ENCODE measurements around the gene HDC. TPM values are rescaled to one million over a fixed set of nuclear protein-coding genes. Genes with fewer than 3 reads are reported as not detected.

Gene HDC
- total RNA-seq, 1 experiment from 2014 or later, result not detected

DNA sequence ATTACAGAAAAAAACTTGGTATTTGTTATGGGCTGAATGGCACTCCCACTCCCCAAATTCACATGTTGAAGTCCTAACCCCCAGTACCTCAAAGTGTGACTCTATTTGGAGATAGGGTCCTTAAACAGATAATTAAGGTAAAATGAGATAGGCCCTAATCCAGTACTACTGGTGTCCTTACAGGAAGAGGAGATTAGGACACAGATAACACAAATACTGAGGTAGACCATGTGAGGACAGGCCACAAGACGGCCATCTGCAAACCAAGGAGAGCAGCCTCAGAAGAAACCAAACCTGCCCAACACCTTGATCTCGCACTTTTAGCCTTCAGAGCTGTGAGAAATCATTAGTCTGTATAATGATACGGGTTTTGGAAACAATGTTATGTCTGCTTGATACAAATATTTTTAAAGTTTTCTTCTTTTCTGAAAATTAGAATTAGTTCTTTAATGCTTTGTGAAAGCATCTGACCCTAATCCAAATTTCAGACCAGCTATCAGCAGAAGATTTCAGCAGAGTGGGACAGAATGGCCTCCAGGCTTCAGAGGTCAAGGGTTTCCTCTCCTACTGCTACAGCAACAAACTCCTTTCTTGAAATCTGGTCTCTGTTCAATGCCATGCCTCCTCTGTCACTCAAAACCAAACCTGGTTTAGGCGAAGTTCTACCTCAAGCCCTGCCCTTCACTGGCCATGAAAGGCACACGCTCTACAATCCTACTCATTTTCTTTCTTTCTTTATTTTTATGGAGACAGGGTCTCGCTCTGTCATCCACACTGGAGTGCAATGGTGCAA is 22.0 kb upstream of the HDC start:
- DNase-seq (ENCODE audit: low read depth, low spot score) (no peak), ATAC-seq (no peak)
- H3K4me3 ChIP-seq (replicated peaks in 1 of 2; ENCODE audit: low read depth in 1 of 2, low read length in 2 of 2), result no peak overlapping the region
- intact Hi-C loops (cut with micrococcal nuclease), result loop anchor here (10.0 kb wide), 1 partner anchor 57 kb away; no protein-coding TSS in a partner anchor
- H3K79me2 ChIP-seq (ENCODE audit: insufficient read depth, low read length), result no peaks in the 10 kb centered on the region
- RAD21 ChIA-PET (ENCODE audit: low non-redundant PET in 1 of 2, low total read pairs in 2 of 2, uncharacterized antibody in 2 of 2, unreplicated experiment in 2 of 2), result no interaction called here
- CTCF ChIA-PET, result interaction anchor here (1.5 kb wide), 1 partner anchor 29 kb away, joined by 3 read pairs; no protein-coding TSS in a partner anchor
- H3K27ac ChIP-seq (ENCODE audit: low read depth, low read length), result no peak overlapping the region
- no peak overlapping the region for H3K4me2 ChIP-seq (ENCODE audit: low read length)
- no peaks in the 10 kb centered on the region for H3K9me2 ChIP-seq (ENCODE audit: insufficient read depth)
- no peaks in the 10 kb centered on the region; a peak in 1 of 4 replicates for H3K36me3 ChIP-seq (ENCODE audit: control insufficient read depth in 1 of 2, insufficient read depth in 2 of 2, low read length in 2 of 2)
- H2AFZ ChIP-seq (ENCODE audit: low read depth, low read length, poor library complexity, severe bottlenecking), result no peak overlapping the region
- TF ChIP-seq YY1 (IDR thresholded peaks at IDR 0.05; ENCODE audit: extremely low read depth, insufficient replicate concordance, low read depth, low read length), result no peak
- TF ChIP-seq JUND (IDR thresholded peaks at IDR 0.05), result no peak
- no peak for TF ChIP-seq FOSL1 (IDR thresholded peaks at IDR 0.05; ENCODE audit: low read depth)
- no peak for TF ChIP-seq EZH2phosphoT487 (IDR thresholded peaks at IDR 0.05; ENCODE audit: borderline replicate concordance)
- TF ChIP-seq RAD21 (IDR thresholded peaks at IDR 0.05; ENCODE audit: low read depth), result no peak
- no peak for TF ChIP-seq SIN3A (IDR thresholded peaks at IDR 0.05; ENCODE audit: low read depth)
- H3K9me3 ChIP-seq (ENCODE audit: control insufficient read depth in 1 of 2, insufficient read depth in 1 of 2, low read depth in 1 of 2, low read length in 2 of 2), result no peaks in the 10 kb centered on the region
- no peaks in the 10 kb centered on the region for H4K20me1 ChIP-seq (ENCODE audit: insufficient read depth)
- BruUV-seq (replicated peaks), result no TSS peak
- no peaks in the 10 kb centered on the region for H3K27me3 ChIP-seq (ENCODE audit: insufficient read depth, low read length)
- no peak overlapping the region for H3K9ac ChIP-seq (ENCODE audit: low read length)
- POLR2A ChIA-PET, result no interaction called here
- H3K4me1 ChIP-seq (ENCODE audit: control insufficient read depth in 1 of 2, insufficient read depth in 2 of 2, low read length in 2 of 2), result no peaks in the 10 kb centered on the region

DNA sequence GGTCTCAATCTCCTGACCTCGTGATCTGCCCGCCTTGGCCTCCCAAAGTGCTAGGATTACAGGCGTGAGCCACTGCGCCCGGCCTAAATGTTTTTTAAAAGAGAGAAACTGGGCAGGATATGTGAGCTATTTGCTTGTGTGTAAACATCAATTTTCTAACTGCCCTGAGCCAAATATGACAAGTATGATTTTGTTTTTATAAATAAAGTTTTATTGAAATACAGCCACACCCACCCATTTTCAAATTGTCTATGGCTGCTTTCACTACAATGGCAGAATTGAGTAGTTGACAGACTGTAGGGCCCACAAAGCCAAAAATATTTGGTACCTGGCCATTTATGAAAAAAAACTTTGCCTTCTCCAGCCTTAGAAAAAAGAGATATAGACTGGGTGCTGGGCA is 15.9 kb upstream of the HDC start:
- no TSS peak for BruUV-seq (replicated peaks)
- Histone ChIP-seq H3K4me2 (ENCODE audit: low read length) (no peak overlapping the region), H3K79me2 (ENCODE audit: insufficient read depth, low read length) (no peaks in the 10 kb centered on the region), H2AFZ (ENCODE audit: low read depth, low read length, poor library complexity, severe bottlenecking) (no peak overlapping the region), H3K36me3 (ENCODE audit: control insufficient read depth in 1 of 2, insufficient read depth in 2 of 2, low read length in 2 of 2) (no peaks in the 10 kb centered on the region), H3K9me3 (ENCODE audit: control insufficient read depth in 1 of 2, insufficient read depth in 1 of 2, low read depth in 1 of 2, low read length in 2 of 2) (no peaks in the 10 kb centered on the region), H3K4me1 (ENCODE audit: control insufficient read depth in 1 of 2, insufficient read depth in 2 of 2, low read length in 2 of 2) (no peaks in the 10 kb centered on the region), H3K4me3 (replicated peaks in 1 of 2; ENCODE audit: low read depth in 1 of 2, low read length in 2 of 2) (no peak overlapping the region), H3K9ac (ENCODE audit: low read length) (no peak overlapping the region), H4K20me1 (ENCODE audit: insufficient read depth) (no peaks in the 10 kb centered on the region), H3K9me2 (ENCODE audit: insufficient read depth) (no peaks in the 10 kb centered on the region), H3K27me3 (ENCODE audit: insufficient read depth, low read length) (no peaks in the 10 kb centered on the region), H3K27ac (ENCODE audit: low read depth, low read length) (no peak overlapping the region)
- ChIA-PET POLR2A (no interaction called here), RAD21 (ENCODE audit: low non-redundant PET in 1 of 2, low total read pairs in 2 of 2, uncharacterized antibody in 2 of 2, unreplicated experiment in 2 of 2) (no interaction called here), CTCF (no interaction called here)
- TF ChIP-seq, protein P1, sequence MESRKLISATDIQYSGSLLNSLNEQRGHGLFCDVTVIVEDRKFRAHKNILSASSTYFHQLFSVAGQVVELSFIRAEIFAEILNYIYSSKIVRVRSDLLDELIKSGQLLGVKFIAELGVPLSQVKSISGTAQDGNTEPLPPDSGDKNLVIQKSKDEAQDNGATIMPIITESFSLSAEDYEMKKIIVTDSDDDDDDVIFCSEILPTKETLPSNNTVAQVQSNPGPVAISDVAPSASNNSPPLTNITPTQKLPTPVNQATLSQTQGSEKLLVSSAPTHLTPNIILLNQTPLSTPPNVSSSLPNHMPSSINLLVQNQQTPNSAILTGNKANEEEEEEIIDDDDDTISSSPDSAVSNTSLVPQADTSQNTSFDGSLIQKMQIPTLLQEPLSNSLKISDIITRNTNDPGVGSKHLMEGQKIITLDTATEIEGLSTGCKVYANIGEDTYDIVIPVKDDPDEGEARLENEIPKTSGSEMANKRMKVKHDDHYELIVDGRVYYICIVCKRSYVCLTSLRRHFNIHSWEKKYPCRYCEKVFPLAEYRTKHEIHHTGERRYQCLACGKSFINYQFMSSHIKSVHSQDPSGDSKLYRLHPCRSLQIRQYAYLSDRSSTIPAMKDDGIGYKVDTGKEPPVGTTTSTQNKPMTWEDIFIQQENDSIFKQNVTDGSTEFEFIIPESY (IDR thresholded peaks at IDR 0.05; ENCODE audit: extremely low read depth, insufficient replicate concordance, low read length), result no peak
- TF ChIP-seq CEBPB (IDR thresholded peaks at IDR 0.05; ENCODE audit: low read depth) (no peak), JUND (IDR thresholded peaks at IDR 0.05) (no peak), FOSL1 (IDR thresholded peaks at IDR 0.05; ENCODE audit: low read depth) (no peak), EZH2 (IDR thresholded peaks at IDR 0.05) (no peak), CBX3 (IDR thresholded peaks at IDR 0.05; ENCODE audit: low read depth) (no peak), POLR2AphosphoS5 (IDR thresholded peaks at IDR 0.05; ENCODE audit: low read depth, low read length) (no peak), ZNF274 (IDR thresholded peaks at IDR 0.05; ENCODE audit: low read depth, low read length) (no peak), EZH2phosphoT487 (IDR thresholded peaks at IDR 0.05; ENCODE audit: borderline replicate concordance) (no peak), POLR2A (IDR thresholded peaks at IDR 0.05; ENCODE audit: borderline replicate concordance, extremely low read depth, insufficient read depth, insufficient read length) (no peak)
- TF ChIP-seq, protein P2, sequence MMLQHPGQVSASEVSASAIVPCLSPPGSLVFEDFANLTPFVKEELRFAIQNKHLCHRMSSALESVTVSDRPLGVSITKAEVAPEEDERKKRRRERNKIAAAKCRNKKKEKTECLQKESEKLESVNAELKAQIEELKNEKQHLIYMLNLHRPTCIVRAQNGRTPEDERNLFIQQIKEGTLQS (IDR thresholded peaks at IDR 0.05), result no peak
- TF ChIP-seq, protein P3, sequence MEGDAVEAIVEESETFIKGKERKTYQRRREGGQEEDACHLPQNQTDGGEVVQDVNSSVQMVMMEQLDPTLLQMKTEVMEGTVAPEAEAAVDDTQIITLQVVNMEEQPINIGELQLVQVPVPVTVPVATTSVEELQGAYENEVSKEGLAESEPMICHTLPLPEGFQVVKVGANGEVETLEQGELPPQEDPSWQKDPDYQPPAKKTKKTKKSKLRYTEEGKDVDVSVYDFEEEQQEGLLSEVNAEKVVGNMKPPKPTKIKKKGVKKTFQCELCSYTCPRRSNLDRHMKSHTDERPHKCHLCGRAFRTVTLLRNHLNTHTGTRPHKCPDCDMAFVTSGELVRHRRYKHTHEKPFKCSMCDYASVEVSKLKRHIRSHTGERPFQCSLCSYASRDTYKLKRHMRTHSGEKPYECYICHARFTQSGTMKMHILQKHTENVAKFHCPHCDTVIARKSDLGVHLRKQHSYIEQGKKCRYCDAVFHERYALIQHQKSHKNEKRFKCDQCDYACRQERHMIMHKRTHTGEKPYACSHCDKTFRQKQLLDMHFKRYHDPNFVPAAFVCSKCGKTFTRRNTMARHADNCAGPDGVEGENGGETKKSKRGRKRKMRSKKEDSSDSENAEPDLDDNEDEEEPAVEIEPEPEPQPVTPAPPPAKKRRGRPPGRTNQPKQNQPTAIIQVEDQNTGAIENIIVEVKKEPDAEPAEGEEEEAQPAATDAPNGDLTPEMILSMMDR (IDR thresholded peaks at IDR 0.05 in 2 of 3, conservative IDR thresholded peaks at IDR 0.05 in 1 of 3; ENCODE audit: borderline replicate concordance in 1 of 3, insufficient read depth in 1 of 3, low read depth in 2 of 3, low read length in 2 of 3), result no peak
- DNase-seq (ENCODE audit: low read depth, low spot score), result no peak
- intact Hi-C loops (cut with micrococcal nuclease), result loop anchor here (10.0 kb wide), 1 partner anchor 63 kb away; no protein-coding TSS in a partner anchor
- ATAC-seq, result no peak
